Mesenchymal stem cell (in vitro differentiated cells and primary cell): ENCODE data around the gene SNRPD3.
A peak's percentile ranks its signal among the peaks of the same experiment; 100 is the strongest.

Experiments
- DNase-seq: peaks from one replicate; pipeline ENCODE4 v3.0.0-alpha.2; 2013
- H2AFZ ChIP-seq: one replicate; pipeline ENCODE4 v1.6.1; 2013; ENCODE audit warnings: low read depth, mild to moderate bottlenecking, control low read depth, inconsistent platforms, low read length, moderate library complexity
- H2AK5ac ChIP-seq: 2 replicates; pipeline ENCODE4 v1.6.1; 2013; ENCODE audit warnings: low read length, moderate library complexity, mild to moderate bottlenecking, inconsistent platforms; ENCODE audit not compliant: severe bottlenecking
- H2BK120ac ChIP-seq: one replicate; pipeline ENCODE4 v1.6.1; 2013; ENCODE audit warnings: low read depth, mild to moderate bottlenecking, inconsistent platforms, low read length, moderate library complexity
- H2BK12ac ChIP-seq, 2 experiments: one replicate each; pipeline ENCODE4 v1.6.1; 2013; ENCODE audit warnings: inconsistent platforms in 2 of 2, low read length in 2 of 2, mild to moderate bottlenecking in 2 of 2, moderate library complexity in 2 of 2, control low read depth in 1 of 2
- H2BK15ac ChIP-seq: one replicate; pipeline ENCODE4 v1.6.1; 2013; ENCODE audit warnings: mild to moderate bottlenecking, low read depth, inconsistent platforms; ENCODE audit not compliant: poor library complexity, severe bottlenecking
- H2BK5ac ChIP-seq: 2 replicates; pipeline ENCODE4 v1.6.1; 2013; ENCODE audit warnings: low read depth, mild to moderate bottlenecking, low read length, control low read depth, inconsistent platforms; ENCODE audit not compliant: poor library complexity, severe bottlenecking
- H3K14ac ChIP-seq, 2 experiments: one replicate each; pipeline ENCODE4 v1.6.1; 2013; ENCODE audit warnings: inconsistent platforms in 2 of 2, low read length in 2 of 2, control low read depth in 1 of 2, mild to moderate bottlenecking in 1 of 2, moderate library complexity in 1 of 2
- H3K18ac ChIP-seq, 2 experiments: one replicate each; pipeline ENCODE4 v1.6.1; 2013; ENCODE audit warnings: inconsistent platforms in 2 of 2, low read length in 2 of 2, control low read depth in 1 of 2, low read depth in 1 of 2, mild to moderate bottlenecking in 1 of 2
- H3K23ac ChIP-seq, 2 experiments: one replicate each; pipeline ENCODE4 v1.6.1; 2013; ENCODE audit warnings: inconsistent platforms in 2 of 2, low read length in 2 of 2, mild to moderate bottlenecking in 2 of 2, moderate library complexity in 2 of 2, control low read depth in 1 of 2
- H3K27ac ChIP-seq: 2 replicates; pipeline ENCODE4 v1.5.1; 2013; ENCODE audit warnings: mild to moderate bottlenecking, moderate library complexity, low read length, control low read depth, inconsistent platforms; ENCODE audit not compliant: poor library complexity, severe bottlenecking
- H3K27me3 ChIP-seq, 2 experiments: 2 replicates each; pipeline versions ENCODE4 v1.6.1 to v1.7.0; 2013; ENCODE audit warnings: low read length in 2 of 2, mild to moderate bottlenecking in 2 of 2, moderate library complexity in 2 of 2, control low read depth in 1 of 2, inconsistent platforms in 1 of 2; ENCODE audit not compliant: control insufficient read depth in 1 of 2, insufficient read depth in 1 of 2
- H3K36me3 ChIP-seq, 2 experiments: 2 replicates each; pipeline versions ENCODE4 v1.6.1 to v1.7.0; 2013; ENCODE audit warnings: low read length in 2 of 2, control low read depth in 1 of 2, inconsistent platforms in 1 of 2, low read depth in 1 of 2, mild to moderate bottlenecking in 1 of 2; ENCODE audit not compliant: insufficient read depth in 2 of 2, control insufficient read depth in 1 of 2
- H3K4ac ChIP-seq, 2 experiments: one replicate each; pipeline ENCODE4 v1.6.1; 2013; ENCODE audit warnings: inconsistent platforms in 2 of 2, low read length in 2 of 2, mild to moderate bottlenecking in 2 of 2, moderate library complexity in 2 of 2, control low read depth in 1 of 2, low read depth in 1 of 2
- H3K4me1 ChIP-seq: 2 replicates; pipeline ENCODE4 v1.6.1; 2013; ENCODE audit warnings: low read depth, low read length, control low read depth; ENCODE audit not compliant: control insufficient read depth, insufficient read depth
- H3K4me2 ChIP-seq: 2 replicates; pipeline ENCODE4 v1.6.1; 2013; ENCODE audit warnings: low read length, mild to moderate bottlenecking, inconsistent platforms; ENCODE audit not compliant: poor library complexity, severe bottlenecking
- H3K4me3 ChIP-seq, 2 experiments: 2 replicates each; pipeline versions ENCODE4 v1.5.1 to v1.7.0; 2013; ENCODE audit warnings: low read length in 2 of 2, mild to moderate bottlenecking in 2 of 2, control low read depth in 1 of 2, low read depth in 1 of 2; ENCODE audit not compliant: insufficient read depth in 1 of 2
- H3K79me1 ChIP-seq: replicated peaks from 2 replicates; pipeline ENCODE4 v1.6.1; 2013; ENCODE audit warnings: mild to moderate bottlenecking, control low read depth, low read length, inconsistent platforms; ENCODE audit not compliant: poor library complexity, severe bottlenecking
- H3K9ac ChIP-seq: 2 replicates; pipeline ENCODE4 v1.7.0; 2013; ENCODE audit warnings: mild to moderate bottlenecking, low read length, moderate library complexity
- H3K9me3 ChIP-seq: 2 replicates; pipeline ENCODE4 v1.7.0; 2013; ENCODE audit warnings: mild to moderate bottlenecking, low read length; ENCODE audit not compliant: control insufficient read depth
- H4K8ac ChIP-seq: one replicate; pipeline ENCODE4 v1.6.1; 2013; ENCODE audit warnings: inconsistent platforms, mild to moderate bottlenecking, low read length, moderate library complexity
- H4K91ac ChIP-seq: one replicate; pipeline ENCODE4 v1.6.1; 2013; ENCODE audit warnings: mild to moderate bottlenecking, low read length, inconsistent platforms
- WGBS: methylation state at CpG from one replicate; pipeline ENCODE4 v1.1.7; 2013; ENCODE audit warnings: mixed read lengths; 5-methylcytosine and 5-hydroxymethylcytosine counted together

The SNRPD3 gene

DNA sequence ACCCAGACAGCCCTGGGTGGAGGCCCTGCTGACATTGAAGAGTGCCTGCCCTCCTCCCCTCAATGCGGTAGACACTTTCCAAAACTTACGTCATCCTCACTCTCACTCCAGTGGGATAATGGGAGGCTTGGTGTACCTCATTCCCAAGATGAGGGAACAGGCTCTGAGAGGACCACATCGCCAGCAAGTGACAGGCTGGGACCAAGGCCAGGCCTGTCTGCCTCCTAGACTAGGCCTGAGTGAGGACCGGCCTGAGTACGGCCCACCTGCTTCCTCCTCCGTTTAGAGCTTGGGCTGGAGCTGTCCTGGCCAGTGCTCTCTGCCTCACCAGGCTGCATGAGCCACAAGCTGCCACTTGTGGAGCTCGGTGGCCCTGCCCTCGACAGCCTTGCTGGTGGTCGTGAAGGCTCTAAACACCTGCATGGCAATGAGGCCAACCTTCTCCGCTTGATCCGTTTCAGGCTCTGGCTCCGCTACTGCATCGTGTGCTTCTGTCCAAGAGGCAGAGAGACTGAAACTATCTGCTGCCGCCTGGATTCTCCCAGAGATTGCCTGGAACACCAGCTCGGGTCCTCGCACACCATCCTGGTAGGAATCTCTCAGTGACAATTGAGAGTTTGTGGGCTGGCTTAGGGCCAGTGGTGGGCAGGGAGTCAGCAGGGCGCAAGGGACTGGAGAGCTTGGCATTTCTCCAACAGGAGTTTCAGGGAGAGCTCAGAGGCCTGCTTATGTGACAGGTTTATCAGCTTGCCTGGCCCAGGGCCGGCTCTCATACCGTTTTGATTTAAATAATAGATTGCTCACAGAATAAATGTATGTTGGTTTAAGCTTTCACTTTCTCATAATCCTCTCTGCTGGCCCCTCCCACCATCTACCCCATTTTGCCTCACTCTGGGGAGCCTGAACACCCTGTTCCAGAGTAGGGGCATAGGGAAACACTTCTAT is 27.7 kb downstream of the SNRPD3 start:
- no peak overlapping the region for H2BK5ac ChIP-seq

DNA sequence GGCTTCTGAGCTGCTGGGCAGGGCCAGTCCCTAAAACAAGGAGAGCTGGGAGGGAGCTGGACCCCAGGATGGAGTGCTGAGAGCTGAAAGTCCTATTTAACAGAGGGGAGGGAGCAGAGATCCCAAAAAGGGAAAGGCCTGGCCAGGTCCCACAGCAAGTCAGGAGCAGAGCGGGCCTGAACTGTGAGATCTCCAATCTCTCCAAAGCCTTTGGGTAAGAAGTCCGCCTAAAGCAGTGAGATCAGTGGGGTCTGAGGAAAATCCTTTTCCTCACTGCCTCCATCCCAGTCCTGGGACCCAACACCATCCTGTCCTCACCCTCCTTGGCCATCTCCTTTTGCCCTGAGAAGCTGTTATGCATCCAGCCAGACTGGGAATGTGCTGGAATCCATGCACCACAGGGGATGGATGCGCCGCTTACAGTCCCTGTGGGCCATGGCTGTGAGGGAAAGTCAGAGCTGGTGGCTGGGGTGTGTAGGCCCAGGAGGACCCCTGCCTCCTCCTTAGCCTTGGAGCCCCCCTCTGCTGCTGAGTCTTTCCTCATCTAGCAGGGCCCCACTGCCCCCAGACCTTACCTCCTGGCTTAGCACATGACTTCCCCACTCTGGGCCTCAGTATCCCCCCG is 28.5 kb downstream of the SNRPD3 start:
- Histone ChIP-seq H2BK15ac (peak overlapping the region; percentile 12), H3K27ac (no peak overlapping the region), H3K36me3 (peaks cover 37 to 47% of the 10 kb centered on the region in 2 experiments), H2BK12ac (no peak overlapping the region), H3K9ac (peak overlapping the region; percentile 45), H3K4ac (no peak overlapping the region), H3K23ac (no peak overlapping the region), H3K9me3 (no peaks in the 10 kb centered on the region), H3K79me1 (no peaks in the 10 kb centered on the region), H2AK5ac (no peak overlapping the region), H4K91ac (no peak overlapping the region), H3K4me1 (peaks cover 32% of the 10 kb centered on the region), H2BK5ac (no peak overlapping the region), H3K27me3 (no peaks in the 10 kb centered on the region), H2AFZ (no peak overlapping the region), H3K18ac (no peak overlapping the region), H2BK120ac (no peak overlapping the region), H4K8ac (no peak overlapping the region), H3K4me3 (peak overlapping the region in 1 of 2 experiments; percentile 53), H3K4me2 (no peak overlapping the region), H3K14ac (no peak overlapping the region)
- no peak for DNase-seq
- WGBS: 96% methylated on average over 5 of the region's 5 CpGs

More for the DNA sequence above, 27.7 kb downstream of the SNRPD3 start:
- no peak for DNase-seq
- Histone ChIP-seq H3K9ac (peak overlapping the region; percentile 45), H3K18ac (no peak overlapping the region), H3K79me1 (no peaks in the 10 kb centered on the region), H2AFZ (no peak overlapping the region), H3K4me3 (peak overlapping the region in 1 of 2 experiments; percentile 53), H3K23ac (no peak overlapping the region), H3K4me2 (no peak overlapping the region), H3K27ac (no peak overlapping the region), H4K8ac (no peak overlapping the region), H3K4ac (no peak overlapping the region), H3K4me1 (peaks cover 25% of the 10 kb centered on the region), H2BK15ac (peak overlapping the region; percentile 12), H2BK12ac (no peak overlapping the region), H2BK120ac (no peak overlapping the region), H3K14ac (no peak overlapping the region), H2AK5ac (no peak overlapping the region), H3K9me3 (no peaks in the 10 kb centered on the region), H3K36me3 (peaks cover 32 to 39% of the 10 kb centered on the region in 2 experiments), H3K27me3 (no peaks in the 10 kb centered on the region), H4K91ac (no peak overlapping the region)
- 89% methylated on average over 17 of the region's 19 CpGs for WGBS

DNA sequence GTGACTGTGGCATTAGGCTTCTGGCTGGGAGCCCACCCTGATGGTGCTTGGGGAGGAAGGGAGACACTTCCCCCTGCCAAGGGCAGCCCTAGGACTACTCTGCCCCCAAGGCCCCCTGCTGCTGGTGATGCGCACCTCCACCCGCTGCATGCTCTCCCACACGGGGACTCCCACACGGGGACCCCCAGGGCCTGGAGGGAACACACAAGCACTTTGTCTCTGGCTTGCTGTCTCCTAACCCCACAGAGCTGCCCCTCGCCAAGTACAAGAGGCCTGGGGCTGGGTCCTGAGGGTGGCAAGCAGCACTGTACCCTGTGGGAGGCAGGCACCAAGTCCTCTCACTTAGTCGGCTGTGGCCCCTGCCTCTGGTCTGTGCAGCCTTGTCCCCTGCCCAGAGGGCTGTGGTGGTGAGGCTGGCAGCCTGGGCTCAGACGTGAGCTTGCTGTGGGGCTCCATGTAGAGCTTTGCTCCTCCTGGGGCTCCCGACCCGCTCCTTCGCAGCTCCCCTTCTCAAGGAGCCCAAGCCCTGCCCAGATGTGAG is 29.1 kb downstream of the SNRPD3 start:
- H2BK12ac ChIP-seq: no peak overlapping the region
- H2AK5ac ChIP-seq: no peak overlapping the region
- no peak overlapping the region for H2AFZ ChIP-seq
- no peak overlapping the region for H2BK15ac ChIP-seq
- H3K27me3 ChIP-seq: no peaks in the 10 kb centered on the region
- H3K27ac ChIP-seq: no peak overlapping the region
- no peak overlapping the region for H3K4ac ChIP-seq
- H3K4me3 ChIP-seq: no peak overlapping the region
- H3K9ac ChIP-seq: no peak overlapping the region
- H3K14ac ChIP-seq: no peak overlapping the region
- no peak overlapping the region for H4K91ac ChIP-seq
- H2BK5ac ChIP-seq: no peak overlapping the region
- H3K4me1 ChIP-seq: peaks cover 32% of the 10 kb centered on the region
- H3K9me3 ChIP-seq: no peaks in the 10 kb centered on the region
- H2BK120ac ChIP-seq: no peak overlapping the region
- H3K23ac ChIP-seq: no peak overlapping the region
- 90% methylated on average over 10 of the region's 10 CpGs for WGBS
- H3K36me3 ChIP-seq: peaks cover 40 to 53% of the 10 kb centered on the region in 2 experiments
- H3K18ac ChIP-seq: no peak overlapping the region
- DNase-seq: no peak
- H3K79me1 ChIP-seq: no peaks in the 10 kb centered on the region
- no peak overlapping the region for H3K4me2 ChIP-seq
- H4K8ac ChIP-seq: no peak overlapping the region

DNA sequence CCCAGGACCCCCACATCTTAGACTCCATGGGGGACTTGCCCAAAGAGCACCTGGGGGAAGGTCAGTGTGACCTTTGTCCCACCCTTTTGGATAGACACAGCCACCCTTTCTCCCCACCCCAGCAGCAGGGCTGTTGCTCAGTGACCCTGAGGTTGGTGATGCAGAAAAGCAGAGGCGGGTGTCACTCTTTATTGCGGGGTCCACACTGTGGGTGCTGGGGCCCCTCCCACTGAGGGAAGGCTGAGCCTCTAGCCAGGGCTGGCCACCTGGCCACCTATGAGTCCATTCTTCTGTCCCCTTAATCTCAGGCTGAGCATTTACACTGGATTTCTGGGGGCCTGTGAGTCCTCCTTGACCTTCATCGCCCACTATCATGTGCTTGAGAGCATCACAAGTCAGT is 29.7 kb downstream of the SNRPD3 start:
- 94% methylated on average over 3 of the region's 3 CpGs for WGBS
- Histone ChIP-seq H3K79me1 (peaks cover under 1% of the 10 kb centered on the region), H4K91ac (no peak overlapping the region), H3K27ac (no peak overlapping the region), H2AFZ (no peak overlapping the region), H3K9me3 (no peaks in the 10 kb centered on the region), H3K4me1 (peaks cover 32% of the 10 kb centered on the region), H3K14ac (no peak overlapping the region), H3K18ac (no peak overlapping the region), H3K4ac (no peak overlapping the region), H2AK5ac (no peak overlapping the region), H2BK5ac (no peak overlapping the region), H3K27me3 (no peaks in the 10 kb centered on the region), H3K4me2 (no peak overlapping the region), H3K23ac (no peak overlapping the region), H3K36me3 (peaks cover 40 to 54% of the 10 kb centered on the region in 2 experiments), H2BK120ac (no peak overlapping the region), H4K8ac (no peak overlapping the region), H2BK15ac (no peak overlapping the region), H3K4me3 (peak overlapping the region in 1 of 2 experiments; percentile 5), H2BK12ac (no peak overlapping the region), H3K9ac (no peak overlapping the region)
- DNase-seq: no peak
